Activated CD8-positive, alpha-beta memory T cell treated with anti-CD3 and anti-CD28 coated beads for 4 hours (primary cell): ENCODE results near the gene NKRF.

Experiments
- DNase-seq, 2 donors: peaks; one replicate each; pipeline ENCODE4 v3.0.0-alpha.2; 2020; ENCODE audit warnings: low read depth in 2 of 2

NKRF gene

DNA sequence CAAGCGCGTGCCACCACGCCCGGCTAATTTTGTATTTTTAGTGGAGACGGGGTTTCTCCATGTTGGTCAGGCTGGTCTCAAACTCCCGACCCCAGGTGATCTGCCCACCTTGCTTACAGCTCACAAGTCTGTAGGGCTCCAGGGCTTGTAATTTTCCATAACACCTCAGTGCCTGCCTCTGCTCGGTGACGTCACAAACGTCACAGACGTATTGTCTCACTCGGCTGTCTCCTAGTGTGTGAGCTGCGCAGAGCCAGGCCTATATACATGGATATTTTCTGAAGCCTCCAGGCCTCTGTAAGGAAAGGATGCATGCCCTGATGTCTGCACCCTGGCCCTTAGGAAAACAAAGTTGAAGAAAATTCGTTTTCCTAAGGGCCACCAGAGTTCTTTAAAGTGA, 8.6 kb upstream of the NKRF start:
- no peak for DNase-seq

DNA sequence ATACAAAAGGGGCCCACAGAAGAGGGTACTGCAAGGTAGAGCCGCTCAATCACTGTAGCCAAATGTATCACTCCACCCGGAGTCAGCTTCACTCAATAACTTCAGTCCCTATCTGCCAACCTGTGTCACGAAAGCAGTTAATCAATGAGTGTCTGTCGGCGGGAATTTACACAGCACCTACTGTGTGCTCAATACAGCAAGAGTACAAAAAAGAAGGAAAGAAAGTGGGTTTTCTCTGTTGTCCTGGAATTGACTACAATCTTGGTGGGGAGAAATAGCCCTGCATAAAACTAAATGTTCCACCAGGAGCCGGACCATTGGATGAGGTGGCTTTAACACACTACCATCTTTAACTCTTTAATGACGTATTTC, 780 bp upstream of the NKRF start:
- no peak for DNase-seq

DNA sequence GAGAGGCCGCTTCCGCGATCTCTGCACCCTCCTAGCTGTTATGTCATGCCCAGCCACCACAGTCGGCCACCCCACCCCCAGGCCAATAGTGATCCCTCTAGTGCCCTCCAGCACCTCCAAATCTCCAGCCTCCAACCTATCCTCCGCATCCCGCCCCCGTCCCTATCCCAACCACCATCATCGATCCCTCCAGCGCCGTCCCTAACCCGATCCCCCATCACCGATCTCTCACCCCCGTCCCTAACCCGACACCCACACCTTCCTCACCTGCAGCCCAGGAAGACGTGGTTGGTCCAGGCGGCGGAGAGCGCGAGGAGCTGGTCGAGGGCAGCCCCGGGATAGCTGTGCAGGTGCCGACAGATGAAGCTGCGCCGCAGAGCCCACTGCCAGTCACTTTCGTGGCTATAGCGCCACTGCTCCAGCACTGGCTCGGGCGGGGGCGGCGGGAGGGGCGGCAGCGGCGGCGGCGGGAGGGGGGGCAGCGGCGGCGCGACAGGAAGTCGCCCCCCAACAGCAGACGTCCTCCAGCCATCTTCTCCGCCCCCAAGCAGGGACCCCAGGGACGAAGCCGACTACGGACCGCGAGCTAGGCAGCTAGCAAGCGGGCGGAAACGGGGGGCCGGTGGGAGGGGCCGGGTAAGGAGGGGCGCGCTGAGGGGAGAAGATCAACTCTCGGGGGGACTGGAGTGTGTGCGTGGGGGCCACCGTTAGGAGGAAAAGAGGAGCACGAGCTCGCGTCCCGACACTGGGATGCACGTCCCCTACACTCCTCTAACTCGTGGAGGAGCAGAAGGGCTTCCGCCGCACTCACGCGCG, 552 bp downstream of the NKRF start:
- peak; percentile 9 to 13 for DNase-seq

DNA sequence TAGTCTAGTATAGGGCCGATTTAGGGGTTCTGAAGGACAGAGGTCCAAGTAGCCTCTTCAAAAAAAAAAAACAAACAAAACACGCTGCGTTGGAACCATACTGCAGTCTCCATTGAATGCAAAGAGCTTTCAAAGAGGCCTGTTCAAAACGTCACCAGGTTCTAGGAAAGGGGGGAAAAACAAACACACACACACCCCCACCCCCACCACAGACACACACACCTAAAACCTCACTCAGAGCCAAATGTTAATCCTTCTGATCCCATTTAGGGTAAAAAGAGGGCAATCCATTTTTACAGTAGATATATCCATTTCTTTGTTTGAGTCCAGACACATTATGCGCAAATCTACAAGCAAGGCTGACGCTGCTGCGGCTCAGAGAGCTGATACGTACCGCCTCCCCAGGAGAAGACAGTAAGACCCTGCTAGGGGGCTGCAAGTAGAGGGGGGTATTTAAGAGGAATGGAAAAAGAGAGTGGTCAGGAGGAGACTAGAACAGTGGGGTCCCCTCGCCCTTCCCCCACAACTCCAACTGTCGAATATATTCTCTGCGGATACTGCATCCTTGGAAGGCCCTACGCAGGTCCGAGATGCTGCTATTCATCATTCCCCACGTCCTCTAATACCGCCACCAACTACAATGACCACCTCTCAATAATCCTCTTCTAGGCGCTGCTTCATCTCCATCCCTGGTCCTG, 1.3 kb downstream of the NKRF start:
- no peak for DNase-seq

DNA sequence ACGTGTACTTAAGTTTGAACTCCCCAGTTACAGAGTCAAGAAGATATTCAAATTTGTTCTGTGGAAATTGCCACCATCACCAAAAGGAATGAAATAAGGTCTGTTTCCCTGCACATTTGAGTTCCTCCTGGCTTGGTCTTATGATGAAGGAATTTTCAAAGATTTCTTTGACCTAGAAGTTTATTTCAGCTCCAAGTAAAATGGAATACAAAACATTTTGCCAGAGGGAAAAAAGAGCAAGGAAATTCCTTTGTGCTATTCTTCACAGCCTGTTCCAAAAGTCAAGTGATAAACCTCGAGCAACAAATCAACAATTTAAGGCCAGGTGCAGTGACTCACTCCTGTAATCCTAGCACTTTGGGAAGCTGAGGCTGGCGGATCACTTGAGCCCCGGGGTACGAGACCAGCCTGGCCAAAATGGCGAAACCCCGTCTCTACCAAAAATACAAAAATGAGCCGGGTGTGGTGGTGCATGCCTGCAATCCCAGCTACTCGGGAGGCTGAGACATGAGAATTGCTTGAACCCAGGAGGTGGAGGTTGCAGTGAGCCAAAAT, 3.4 kb downstream of the NKRF start:
- no peak for DNase-seq

DNA sequence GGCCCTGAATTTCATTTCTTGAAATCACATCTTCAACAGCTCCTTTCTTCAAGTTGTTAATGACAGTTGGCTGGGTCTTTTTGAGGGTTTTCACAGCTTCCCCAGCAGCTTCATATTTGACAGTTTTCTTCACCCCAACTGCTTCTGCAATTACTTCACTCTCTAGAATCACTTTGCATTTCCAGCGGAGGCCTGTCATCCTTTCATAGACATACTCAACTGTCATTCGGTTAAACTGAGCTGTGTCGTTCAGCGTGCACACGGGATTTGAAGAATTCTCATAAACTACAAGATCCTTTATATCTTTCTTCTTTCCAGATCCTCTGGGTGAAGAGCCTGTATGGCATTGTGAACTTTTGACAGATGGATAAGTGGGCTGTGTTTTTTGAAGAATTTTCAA, 16.4 kb downstream of the NKRF start:
- no peak for DNase-seq

DNA sequence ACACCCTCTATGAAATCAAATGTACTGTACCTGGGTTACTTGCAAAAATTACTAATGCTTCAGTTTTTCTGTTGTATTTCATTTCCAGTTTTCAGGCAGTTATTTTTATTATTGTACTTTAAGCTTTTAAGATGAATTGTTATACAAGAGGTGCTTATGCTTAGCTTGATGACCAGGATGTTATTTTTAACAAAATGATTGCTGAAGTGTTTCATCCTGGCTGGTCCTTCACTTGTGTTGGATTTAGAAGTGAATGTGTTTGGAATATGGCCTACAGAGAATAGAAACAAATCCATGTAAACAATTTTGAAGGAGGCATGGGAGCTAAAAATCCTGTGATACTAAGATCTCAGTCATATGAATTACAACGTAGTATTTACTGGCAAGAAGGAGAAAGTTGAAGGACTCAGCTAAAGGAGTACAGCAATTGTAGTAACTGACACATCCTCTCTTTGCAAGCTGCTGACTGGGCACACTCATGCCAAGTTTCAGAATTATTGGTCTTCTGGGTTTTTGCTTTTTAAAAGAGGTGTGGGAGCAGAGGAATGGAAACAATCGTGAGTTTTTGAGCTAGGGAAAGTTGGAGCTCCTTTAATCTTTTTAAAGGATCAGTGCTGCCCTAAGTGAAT, 22.7 kb downstream of the NKRF start:
- no peak for DNase-seq

DNA sequence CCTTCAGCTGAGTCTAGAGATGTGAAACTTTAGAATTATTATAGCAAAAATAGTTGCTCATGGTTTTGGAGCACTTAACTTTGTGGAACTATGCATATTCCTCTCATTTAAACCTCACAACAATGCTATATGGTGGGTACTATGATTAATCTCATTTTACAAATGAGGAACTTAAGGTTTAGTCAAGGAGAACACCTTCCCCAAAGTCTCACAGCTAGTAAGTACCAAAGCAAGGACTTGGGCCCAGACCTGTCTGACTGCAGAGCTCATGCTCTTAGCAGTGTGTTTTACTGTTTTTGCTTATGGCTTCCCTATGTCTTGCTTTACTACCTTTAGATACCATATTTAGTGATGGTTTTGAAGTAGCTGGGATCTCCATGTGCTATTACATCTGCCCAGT, 26.8 kb downstream of the NKRF start:
- DNase-seq: no peak

DNA sequence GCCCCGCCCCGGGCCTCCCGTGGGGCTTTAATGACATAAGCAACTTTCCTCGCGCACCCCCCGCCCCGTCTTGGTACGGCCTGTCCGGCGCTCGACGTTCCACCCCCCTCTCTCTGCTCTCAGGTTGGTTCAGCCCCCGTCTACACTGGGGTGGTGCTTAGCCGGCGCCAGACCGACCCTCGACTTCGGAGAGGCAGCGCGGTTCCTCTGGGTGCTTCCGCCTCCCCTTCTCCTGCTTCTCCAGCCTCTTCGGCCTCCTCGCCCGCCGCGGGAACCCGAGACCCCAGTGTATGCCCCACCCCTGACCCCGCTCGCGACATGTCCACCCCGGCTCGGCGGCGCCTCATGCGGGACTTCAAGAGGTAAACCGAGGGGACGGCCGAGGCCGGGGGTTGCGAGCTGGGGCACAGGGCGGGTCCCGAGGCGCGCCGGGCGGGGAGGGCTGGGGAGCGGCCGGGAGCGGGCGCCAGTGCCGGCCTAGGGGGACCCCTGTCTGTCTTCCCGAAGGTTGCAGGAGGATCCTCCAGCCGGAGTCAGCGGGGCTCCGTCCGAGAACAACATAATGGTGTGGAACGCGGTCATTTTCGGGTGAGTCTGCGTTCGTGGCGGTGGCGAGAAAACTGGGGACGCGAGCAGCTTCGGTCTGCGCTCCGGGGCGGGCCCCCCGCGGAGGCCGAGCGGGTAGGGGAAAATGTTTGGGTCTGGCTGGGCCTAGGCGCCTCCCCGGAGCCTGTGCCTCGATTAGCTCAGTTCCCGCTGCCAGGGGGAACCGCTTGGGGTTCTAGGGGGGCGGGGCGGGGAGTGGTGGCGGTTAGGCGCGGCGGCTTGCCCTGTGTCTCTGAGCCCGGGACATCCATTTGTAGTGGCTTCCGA, 31.6 kb downstream of the NKRF start, which contains the start of gene UBE2A:
Gene UBE2A, plus strand, starts transcription at position 170 of the 873 bp plus-strand sequence. Its CDS starts 149 bp downstream, at position 319.
- peak; percentile 77 to 78 for DNase-seq

DNA sequence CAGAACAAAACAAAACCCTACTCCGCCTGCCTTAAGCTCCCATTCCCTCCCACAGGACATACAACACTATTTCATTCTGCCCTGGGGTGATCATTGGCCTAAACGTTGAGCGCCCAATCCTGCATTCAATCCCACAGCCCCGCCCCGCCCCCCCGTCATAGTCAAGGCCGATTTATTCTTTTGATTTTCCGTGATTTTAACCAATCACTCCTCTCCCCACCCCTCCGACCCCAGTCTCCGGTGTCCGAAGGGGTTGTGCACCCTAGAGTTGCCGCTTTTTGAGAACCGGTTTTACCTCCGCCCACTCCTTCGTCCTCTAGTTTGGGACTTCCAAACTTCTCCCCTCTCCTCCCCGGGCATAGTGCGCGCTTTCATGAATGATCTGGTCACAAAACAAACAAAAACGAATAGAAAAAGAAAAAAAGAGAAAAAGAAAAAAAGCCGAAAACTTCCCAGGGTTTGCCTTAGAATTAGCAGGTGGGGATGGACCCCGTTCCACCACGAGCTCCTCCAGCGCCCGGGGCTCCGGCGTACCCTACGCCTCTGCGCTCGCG, 32.3 kb downstream of the NKRF start:
- no peak for DNase-seq

DNA sequence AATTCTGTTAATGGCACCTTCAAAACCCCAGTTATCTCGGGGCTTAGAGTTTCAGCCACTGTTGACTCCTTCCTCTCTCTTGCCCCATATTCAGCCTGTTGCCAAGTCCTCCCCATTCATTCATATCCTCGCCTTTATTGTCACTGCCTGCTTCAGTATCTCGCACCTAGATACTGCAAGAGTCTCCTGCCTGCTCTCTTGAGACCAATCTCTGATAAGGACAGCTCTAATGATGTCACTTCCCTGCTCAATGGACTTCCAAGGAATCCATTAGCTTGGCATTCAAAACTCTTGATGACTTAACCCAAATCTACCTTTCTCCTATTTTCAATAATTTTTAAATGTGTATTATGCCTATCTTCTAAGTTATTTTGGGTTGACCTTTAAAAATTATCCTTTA, 33.0 kb downstream of the NKRF start:
- DNase-seq: no peak

DNA sequence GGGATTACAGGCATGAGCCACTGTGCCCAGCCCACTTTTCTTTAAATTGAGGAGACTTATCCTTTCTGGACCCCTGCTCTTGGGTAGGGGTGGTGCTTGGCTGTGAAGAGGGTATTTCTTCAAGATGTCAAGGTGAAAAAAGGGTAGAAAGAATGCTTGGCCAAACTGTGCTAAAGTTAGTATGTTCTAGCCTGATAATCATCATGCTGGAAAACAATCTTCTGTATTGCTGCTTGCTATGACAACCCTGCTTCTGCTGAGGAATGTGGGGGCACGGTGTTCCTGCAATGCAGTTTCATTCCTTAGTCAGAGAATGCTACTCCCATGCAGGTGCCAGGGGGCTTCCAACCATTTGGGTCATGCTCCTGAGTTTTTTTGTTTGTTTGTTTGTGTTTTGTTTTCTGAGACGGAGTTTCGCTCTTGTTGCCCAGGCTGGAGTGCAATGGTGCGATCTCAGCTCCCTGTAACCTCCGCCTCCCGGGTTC, 35.8 kb downstream of the NKRF start:
- DNase-seq: no peak

DNA sequence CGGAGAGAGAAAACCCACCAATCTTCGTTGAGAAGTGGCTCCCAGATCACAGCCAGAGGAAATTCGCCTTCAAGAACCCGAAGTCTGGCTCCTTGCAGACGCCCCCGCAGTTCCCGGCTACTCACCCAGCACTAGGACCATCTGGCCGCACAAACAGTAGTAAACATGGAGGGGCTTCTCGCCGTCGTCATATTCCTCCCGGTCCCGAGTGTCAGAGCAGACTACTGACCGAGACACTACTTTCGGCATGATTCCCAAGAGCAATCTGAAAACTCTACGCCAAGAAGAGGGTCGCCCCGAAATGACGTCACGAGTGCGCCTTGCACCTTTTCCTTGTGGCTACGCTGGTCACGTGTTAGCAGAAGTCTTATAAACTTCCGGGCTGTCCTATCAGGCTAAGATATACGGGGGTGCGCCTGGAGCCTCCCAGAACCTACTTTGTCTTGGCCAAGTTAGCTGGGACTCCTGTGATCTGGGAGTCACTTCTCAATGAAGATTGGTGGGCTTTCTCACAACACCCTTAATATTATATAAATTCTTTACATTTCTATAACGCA, 41.0 kb downstream of the NKRF start, which contains the start of gene STEEP1:
Gene STEEP1, minus strand, starts transcription at position 303 of the 557 bp plus-strand sequence. Its CDS starts 54 bp downstream, at position 249.
- peak; percentile 77 to 81 for DNase-seq

DNA sequence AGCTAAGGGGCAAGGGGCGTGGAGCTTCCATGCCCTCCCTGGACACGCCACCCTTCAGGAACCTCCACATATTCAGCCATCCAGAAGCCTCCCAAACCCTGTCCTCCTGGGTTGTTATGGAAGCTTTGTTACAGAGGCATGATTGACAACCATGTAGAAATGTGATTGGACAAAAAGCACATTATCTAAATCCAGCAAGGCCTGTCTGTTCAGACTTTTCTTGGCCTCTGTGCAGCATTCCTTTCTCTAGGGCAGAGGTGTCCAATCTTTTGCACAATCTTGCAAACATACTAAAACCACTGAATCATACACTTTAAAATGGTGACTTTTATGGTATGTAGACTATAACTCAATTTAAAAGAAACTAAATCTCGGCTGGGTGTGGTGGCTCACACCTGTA, 53.7 kb downstream of the NKRF start:
- DNase-seq: no peak

DNA sequence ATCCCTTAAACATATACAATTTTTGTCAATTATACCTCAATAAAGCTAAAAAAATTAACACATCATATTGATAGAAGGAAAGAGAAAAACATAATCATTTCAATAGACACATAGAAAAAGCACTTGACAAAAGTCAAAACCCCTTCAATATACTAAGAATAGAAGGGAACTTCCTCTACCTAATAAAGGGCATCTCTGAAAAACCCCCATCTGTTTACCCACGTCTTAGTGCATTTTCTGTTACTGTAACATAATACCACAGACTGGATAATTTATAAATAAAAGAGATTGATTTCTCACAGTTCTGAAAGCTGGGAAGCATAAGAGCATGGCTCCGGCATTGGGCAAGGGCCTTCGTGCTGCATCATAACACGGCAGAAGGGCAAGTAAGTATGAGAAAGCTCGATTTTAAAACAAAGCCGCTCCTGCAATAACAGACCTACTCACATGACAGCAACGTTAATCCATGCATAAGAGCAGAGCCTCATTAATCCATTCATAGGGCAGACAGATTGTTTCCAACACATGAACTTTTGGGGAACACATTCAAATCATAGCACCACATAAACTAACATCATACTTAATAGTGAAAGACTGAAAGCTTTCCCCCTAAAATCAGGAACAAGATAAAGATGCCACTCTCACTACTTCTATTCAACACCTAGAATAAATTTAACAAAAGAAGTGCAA, 56.8 kb downstream of the NKRF start:
- DNase-seq: no peak

DNA sequence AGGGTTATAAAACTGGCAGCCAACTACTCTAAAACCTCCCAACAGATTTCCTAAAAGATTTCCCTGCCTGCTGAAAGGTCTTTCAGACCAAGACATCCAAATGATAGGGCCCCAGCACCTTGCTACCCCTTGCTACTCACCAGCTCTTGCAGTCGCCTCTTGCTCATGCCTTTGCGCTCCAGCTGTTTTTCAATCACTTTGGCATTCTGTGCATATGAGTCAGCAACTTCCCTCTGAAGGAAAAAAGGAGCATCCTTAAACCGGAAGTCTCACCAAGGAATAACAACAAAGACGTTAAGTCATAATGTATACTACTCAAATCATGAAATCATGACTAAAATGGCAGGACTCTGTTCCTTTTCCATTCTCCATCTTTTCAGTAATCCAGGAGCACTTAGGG, 65.0 kb downstream of the NKRF start:
- DNase-seq: no peak

DNA sequence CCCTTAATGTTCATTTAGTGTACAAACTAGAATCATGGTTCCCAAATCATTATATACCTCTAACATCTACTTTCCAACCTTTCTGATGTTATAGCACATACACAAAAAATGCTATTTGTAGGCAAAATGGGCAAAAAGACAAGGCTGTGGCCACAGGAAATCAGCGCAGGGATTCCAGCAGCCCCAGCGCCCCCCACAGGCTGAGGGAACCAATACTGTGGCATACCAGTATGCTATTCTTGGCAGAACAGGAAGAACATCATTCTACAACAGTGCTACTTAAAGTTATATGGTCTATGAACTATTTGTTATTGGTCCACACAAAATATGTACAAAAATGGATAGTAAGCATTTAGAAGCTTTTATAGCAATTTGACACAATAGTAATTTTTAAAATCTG, 66.4 kb downstream of the NKRF start:
- DNase-seq: no peak
